GM19467 (cell line): ENCODE data around the gene FRMPD2.
A peak's percentile ranks its signal among the peaks of the same experiment; 100 is the strongest.

Experiments
- ATAC-seq: cut with Tn5 transposase; IDR thresholded peaks from one replicate; pipeline ENCODE4 v1.9.1; 2021; ENCODE audit warnings: mild to moderate bottlenecking, moderate library complexity; ENCODE audit not compliant: unreplicated experiment

FRMPD2 gene

GRCh38 chr10:48274636-48275035 is at the start of gene FRMPD2:
TSS of gene FRMPD2 (minus strand) at chr10:48274696. CDS start at chr10:48274567, 129 bp downstream.
- no peak for ATAC-seq

GRCh38 chr10:48322017-48322416 is 47.5 kb upstream of the FRMPD2 start:
- ATAC-seq = no peak

- ATAC-seq = no peak
Observed at GRCh38 chr10:48317321-48317990, 43.0 kb upstream of the FRMPD2 start.

GRCh38 chr10:48316236-48316635 is 41.7 kb upstream of the FRMPD2 start:
- ATAC-seq = no peak

GRCh38 chr10:48314107-48314506 is 39.6 kb upstream of the FRMPD2 start:
- no peak for ATAC-seq

GRCh38 chr10:48309711-48310226 is 35.3 kb upstream of the FRMPD2 start:
- ATAC-seq = no peak

GRCh38 chr10:48307711-48308018 is 33.2 kb upstream of the FRMPD2 start:
- ATAC-seq = no peak

- peak; percentile 35 for ATAC-seq
Observed at GRCh38 chr10:48306870-48307710, 32.6 kb upstream of the FRMPD2 start.

GRCh38 chr10:48306265-48306869 is 31.9 kb upstream of the FRMPD2 start, which contains the start of gene MAPK8:
TSS of gene MAPK8 (plus strand) at chr10:48306677. CDS start at chr10:48401661, 94,984 bp downstream.
- peak; percentile 86 for ATAC-seq

- ATAC-seq = no peak
Observed at GRCh38 chr10:48305905-48306264, 31.4 kb upstream of the FRMPD2 start.

GRCh38 chr10:48302515-48303476 is 28.3 kb upstream of the FRMPD2 start:
- ATAC-seq = no peak

GRCh38 chr10:48300556-48300955 is 26.1 kb upstream of the FRMPD2 start:
- ATAC-seq = no peak

GRCh38 chr10:48299692-48300091 is 25.2 kb upstream of the FRMPD2 start:
- ATAC-seq = no peak

GRCh38 chr10:48299066-48299465 is 24.6 kb upstream of the FRMPD2 start:
- ATAC-seq = no peak

- no peak for ATAC-seq
Observed at GRCh38 chr10:48296576-48297098, 22.1 kb upstream of the FRMPD2 start.

GRCh38 chr10:48294431-48294830 is 19.9 kb upstream of the FRMPD2 start:
- no peak for ATAC-seq

GRCh38 chr10:48292616-48293015 is 18.1 kb upstream of the FRMPD2 start:
- ATAC-seq = no peak

- ATAC-seq = no peak
Observed at GRCh38 chr10:48291190-48291589, 16.7 kb upstream of the FRMPD2 start.

GRCh38 chr10:48290286-48290685 is 15.8 kb upstream of the FRMPD2 start:
- ATAC-seq = no peak

- ATAC-seq = peak; percentile 48
Observed at GRCh38 chr10:48289501-48290238, 15.2 kb upstream of the FRMPD2 start.
